GM12872 (cell line): ENCODE data around the gene TNIP1.

Experiments used
- TF ChIP-seq, protein P1 (sequence below): IDR thresholded peaks from 3 replicates; pipeline ENCODE4 v1.5.1; 2011; ENCODE audit warnings: low read depth, mild to moderate bottlenecking, low read length, moderate library complexity; ENCODE audit not compliant: insufficient read depth

TNIP1 gene

GRCh38 chr5:151006704-151007334 is 74.0 kb downstream of the TNIP1 start:
- TF ChIP-seq, protein P1, sequence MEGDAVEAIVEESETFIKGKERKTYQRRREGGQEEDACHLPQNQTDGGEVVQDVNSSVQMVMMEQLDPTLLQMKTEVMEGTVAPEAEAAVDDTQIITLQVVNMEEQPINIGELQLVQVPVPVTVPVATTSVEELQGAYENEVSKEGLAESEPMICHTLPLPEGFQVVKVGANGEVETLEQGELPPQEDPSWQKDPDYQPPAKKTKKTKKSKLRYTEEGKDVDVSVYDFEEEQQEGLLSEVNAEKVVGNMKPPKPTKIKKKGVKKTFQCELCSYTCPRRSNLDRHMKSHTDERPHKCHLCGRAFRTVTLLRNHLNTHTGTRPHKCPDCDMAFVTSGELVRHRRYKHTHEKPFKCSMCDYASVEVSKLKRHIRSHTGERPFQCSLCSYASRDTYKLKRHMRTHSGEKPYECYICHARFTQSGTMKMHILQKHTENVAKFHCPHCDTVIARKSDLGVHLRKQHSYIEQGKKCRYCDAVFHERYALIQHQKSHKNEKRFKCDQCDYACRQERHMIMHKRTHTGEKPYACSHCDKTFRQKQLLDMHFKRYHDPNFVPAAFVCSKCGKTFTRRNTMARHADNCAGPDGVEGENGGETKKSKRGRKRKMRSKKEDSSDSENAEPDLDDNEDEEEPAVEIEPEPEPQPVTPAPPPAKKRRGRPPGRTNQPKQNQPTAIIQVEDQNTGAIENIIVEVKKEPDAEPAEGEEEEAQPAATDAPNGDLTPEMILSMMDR: no peak

DNA sequence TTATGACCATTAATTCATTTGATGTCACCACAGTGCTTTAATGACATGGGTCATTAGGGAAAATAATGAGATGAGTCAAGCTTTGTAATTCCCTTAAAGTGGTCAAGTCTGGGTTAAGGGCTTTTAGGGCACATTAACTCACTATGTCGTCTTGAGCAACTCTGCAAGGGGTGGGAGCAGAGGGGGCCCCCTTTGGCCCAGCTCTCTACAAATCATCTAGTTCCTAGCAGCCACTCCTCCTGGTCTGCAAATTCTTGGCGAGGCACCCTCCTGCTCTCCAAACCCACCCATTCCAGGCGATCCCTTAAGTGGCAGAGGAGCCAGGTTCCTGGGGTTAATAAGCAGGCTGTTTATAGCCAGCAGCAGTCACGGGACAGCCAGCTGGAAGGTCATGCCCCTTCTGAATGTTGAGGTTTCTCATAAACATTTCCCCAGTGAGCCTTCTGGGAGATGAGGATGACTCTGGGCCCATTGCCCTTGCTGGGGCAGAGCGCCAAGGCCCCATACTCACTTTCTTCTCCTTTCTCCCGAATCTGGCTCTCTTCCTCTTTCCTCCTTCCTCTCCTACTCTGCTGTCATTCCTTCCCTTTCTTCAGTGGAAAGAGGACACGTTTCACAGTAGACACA is 74.8 kb downstream of the TNIP1 start:
- TF ChIP-seq, protein P1: no peak

- TF ChIP-seq, protein P1: no peak
These were observed 75.5 kb downstream of the TNIP1 start for GRCh38 chr5:151005187-151005949.

DNA sequence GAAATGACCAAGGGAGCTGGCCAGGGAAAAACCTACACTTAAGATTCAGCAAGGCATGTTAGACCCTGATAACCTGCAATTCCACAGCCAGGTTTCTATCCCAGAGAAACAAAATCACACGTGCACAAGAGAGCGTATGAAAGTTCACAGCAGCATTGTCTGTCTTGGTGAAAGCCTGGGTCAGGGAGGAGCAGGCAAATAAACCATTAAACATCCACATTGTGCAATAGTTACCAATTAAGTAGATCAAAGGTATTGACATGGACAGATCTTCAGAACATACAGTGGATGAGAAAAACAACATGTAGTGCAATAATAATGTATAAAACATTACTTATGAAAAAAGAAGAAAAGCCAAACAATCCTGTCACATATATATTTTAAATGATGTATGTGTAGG is 76.3 kb downstream of the TNIP1 start:
- TF ChIP-seq, protein P1: no peak

GRCh38 chr5:151003503-151003860 is 77.4 kb downstream of the TNIP1 start:
- TF ChIP-seq, protein P1: no peak

GRCh38 chr5:151002681-151003502 is 77.9 kb downstream of the TNIP1 start:
- TF ChIP-seq, protein P1: no peak

DNA sequence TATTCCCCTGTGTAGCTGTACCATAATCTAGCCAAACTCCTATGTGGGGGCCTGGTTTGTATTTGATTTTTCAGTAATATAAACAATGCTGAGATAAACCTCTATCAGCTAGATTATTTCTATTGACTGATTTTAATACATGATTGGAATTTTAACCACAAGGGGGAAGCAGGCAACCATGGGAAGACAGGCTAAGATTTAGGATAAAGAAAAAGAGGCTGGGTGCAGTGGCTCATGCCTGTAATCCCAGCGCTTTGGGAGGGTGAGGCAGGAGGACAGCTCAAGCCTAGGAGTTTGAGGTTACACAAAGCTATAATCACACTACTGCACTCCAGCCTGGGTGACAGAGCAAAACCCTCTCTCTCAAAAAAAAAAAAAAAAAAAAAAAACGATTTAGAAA is 78.6 kb downstream of the TNIP1 start:
- TF ChIP-seq, protein P1: no peak
